ENCODE data around the gene ATXN1. TPM values are rescaled to one million over a fixed set of nuclear protein-coding genes. Genes with fewer than 3 reads are reported as not detected.
"Not testable (repeated sequence)": the region's sequence is repeated elsewhere in the genome, so short reads cannot be mapped to it uniquely, and the experiment has no call there.

The ATXN1 gene
- total RNA-seq, 1 donor from 2014 or later: 63.7 TPM

GRCh38 chr6:16720861-16721260, 40.4 kb downstream of the ATXN1 start:
- DNase-seq (ENCODE audit: low spot score): no peak

GRCh38 chr6:16719488-16719887, 41.8 kb downstream of the ATXN1 start:
- no peak for DNase-seq (ENCODE audit: low spot score)

- DNase-seq (ENCODE audit: low spot score): no peak
Measured at GRCh38 chr6:16718356-16718755, 42.9 kb downstream of the ATXN1 start.

GRCh38 chr6:16717275-16717942, 43.9 kb downstream of the ATXN1 start:
- DNase-seq (ENCODE audit: low spot score): no peak

GRCh38 chr6:16716321-16716858, 44.9 kb downstream of the ATXN1 start:
- DNase-seq (ENCODE audit: low spot score): no peak

GRCh38 chr6:16713597-16713996, 47.7 kb downstream of the ATXN1 start:
- no peak for DNase-seq (ENCODE audit: low spot score)

GRCh38 chr6:16712931-16713484, 48.3 kb downstream of the ATXN1 start:
- no peak for DNase-seq (ENCODE audit: low spot score)

GRCh38 chr6:16712255-16712930, 48.9 kb downstream of the ATXN1 start:
- no peak for DNase-seq (ENCODE audit: low spot score)

GRCh38 chr6:16711546-16712254, 49.6 kb downstream of the ATXN1 start:
- DNase-seq (ENCODE audit: low spot score): no peak

- DNase-seq (ENCODE audit: low spot score): no peak
Measured at GRCh38 chr6:16706911-16707783, 54.1 kb downstream of the ATXN1 start.

GRCh38 chr6:16706491-16706890, 54.8 kb downstream of the ATXN1 start:
- DNase-seq (ENCODE audit: low spot score): not testable (repeated sequence)

- DNase-seq (ENCODE audit: low spot score): no peak
Measured at GRCh38 chr6:16706029-16706428, 55.2 kb downstream of the ATXN1 start.

GRCh38 chr6:16705081-16705993, 55.9 kb downstream of the ATXN1 start:
- no peak for DNase-seq (ENCODE audit: low spot score)

GRCh38 chr6:16704401-16705045, 56.7 kb downstream of the ATXN1 start:
- no peak for DNase-seq (ENCODE audit: low spot score)

- not testable (repeated sequence) for DNase-seq (ENCODE audit: low spot score)
Measured at GRCh38 chr6:16702627-16703378, 58.5 kb downstream of the ATXN1 start.

- DNase-seq (ENCODE audit: low spot score): no peak
Measured at GRCh38 chr6:16700916-16701234, 60.4 kb downstream of the ATXN1 start.

GRCh38 chr6:16700202-16700915, 60.9 kb downstream of the ATXN1 start:
- DNase-seq (ENCODE audit: low spot score): no peak

All from ureter (tissue), 1 donor.